Thoracic aorta (tissue), 2 donors: ENCODE measurements around the gene DNAH17. TPM values are rescaled to one million over a fixed set of nuclear protein-coding genes. Genes with fewer than 3 reads are reported as not detected.

ENCODE experiments used
- ATAC-seq: fragments of 150-250 bp; one replicate; pipeline ENCODE4 v1.8.0; 2017; ENCODE audit warnings: low read depth; ENCODE audit not compliant: insufficient number of reproducible peaks, low FRiP score
- DNase-seq: peaks from one replicate; pipeline ENCODE4 v3.0.0-alpha.2; 2020; ENCODE audit warnings: low spot score
- H3K27ac ChIP-seq, 2 donors: fragments of 200-600 bp; sonication (generic); 1 replicate in 1 of 2; 2 replicates in 1 of 2; pipeline ENCODE4 v1.5.1; 2016; ENCODE audit warnings: mild to moderate bottlenecking in 2 of 2, moderate library complexity in 2 of 2
- H3K27me3 ChIP-seq: fragments of 200-600 bp; sonication (generic); replicated peaks from 2 replicates; pipeline ENCODE4 v1.6.0; 2016; ENCODE audit warnings: mild to moderate bottlenecking; ENCODE audit not compliant: insufficient read depth
- H3K36me3 ChIP-seq: fragments of 200-600 bp; sonication (generic); one replicate; pipeline ENCODE4 v1.5.1; 2016
- H3K4me1 ChIP-seq, 2 donors: fragments of 200-600 bp; sonication (generic); 1 replicate in 1 of 2; 2 replicates in 1 of 2; pipeline versions ENCODE4 v1.5.1 to v1.6.0; 2016; ENCODE audit warnings: low read depth in 2 of 2, mild to moderate bottlenecking in 1 of 2; ENCODE audit not compliant: control insufficient read depth in 1 of 2
- H3K4me3 ChIP-seq: fragments of 200-600 bp; sonication (generic); 2 replicates; pipeline ENCODE4 v1.5.1; 2016; ENCODE audit warnings: mild to moderate bottlenecking
- H3K9me3 ChIP-seq: fragments of 200-600 bp; sonication (generic); 2 replicates; pipeline ENCODE4 v1.5.1; 2016
- total RNA-seq, 2 donors: library from RNA; depleted of rRNA; stranded (reverse); fragments of >200 nt; gene quantifications; one replicate each; pipeline versions ENCODE4 v1.1.0 to v1.2.3, GENCODE V29; 2016
- TF ChIP-seq, protein P1 (sequence below): fragments of 200-600 bp; sonication (generic); IDR thresholded peaks from one replicate; pipeline ENCODE4 v1.5.1; 2019; ENCODE audit warnings: antibody characterized with exemption

DNAH17 gene
- total RNA-seq, 2 donors from 2014 or later: 0.14 TPM

DNA sequence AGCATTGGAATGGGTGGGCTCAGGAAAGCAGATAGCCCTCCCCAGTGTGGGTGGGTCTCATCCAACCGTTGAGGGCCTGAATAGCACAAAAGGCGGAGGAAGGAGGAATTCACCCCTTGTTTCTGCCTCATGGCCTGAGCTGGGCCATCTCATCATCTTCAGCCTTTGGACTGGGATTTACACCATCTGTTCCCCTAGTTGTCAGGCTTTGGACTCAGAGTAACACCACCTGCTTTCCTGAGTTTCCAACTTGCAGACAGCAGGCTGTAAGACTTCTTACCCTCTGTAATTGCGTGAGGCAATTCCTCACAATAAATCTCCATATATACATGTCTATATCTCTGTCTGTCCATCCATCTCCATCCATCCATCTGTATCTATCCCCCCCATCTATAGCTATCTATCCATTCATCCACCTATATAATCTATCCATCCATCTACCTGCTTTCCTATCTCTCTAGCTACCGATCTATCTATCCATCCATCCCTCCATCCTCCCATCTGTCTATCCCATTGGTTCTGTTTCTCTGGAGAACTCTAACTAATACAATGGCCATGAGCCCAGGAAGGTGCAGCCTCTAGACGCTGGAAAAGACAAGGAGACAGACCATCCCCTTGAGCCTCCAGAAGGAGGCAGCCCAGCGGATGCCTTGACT lies 21.3 kb downstream of the DNAH17 start:
- no peaks in the 10 kb centered on the region for H3K27me3 ChIP-seq
- H3K36me3 ChIP-seq: no peaks in the 10 kb centered on the region
- no peak overlapping the region for H3K4me3 ChIP-seq
- DNase-seq (no peak), ATAC-seq (no peak)
- TF ChIP-seq, protein P1, sequence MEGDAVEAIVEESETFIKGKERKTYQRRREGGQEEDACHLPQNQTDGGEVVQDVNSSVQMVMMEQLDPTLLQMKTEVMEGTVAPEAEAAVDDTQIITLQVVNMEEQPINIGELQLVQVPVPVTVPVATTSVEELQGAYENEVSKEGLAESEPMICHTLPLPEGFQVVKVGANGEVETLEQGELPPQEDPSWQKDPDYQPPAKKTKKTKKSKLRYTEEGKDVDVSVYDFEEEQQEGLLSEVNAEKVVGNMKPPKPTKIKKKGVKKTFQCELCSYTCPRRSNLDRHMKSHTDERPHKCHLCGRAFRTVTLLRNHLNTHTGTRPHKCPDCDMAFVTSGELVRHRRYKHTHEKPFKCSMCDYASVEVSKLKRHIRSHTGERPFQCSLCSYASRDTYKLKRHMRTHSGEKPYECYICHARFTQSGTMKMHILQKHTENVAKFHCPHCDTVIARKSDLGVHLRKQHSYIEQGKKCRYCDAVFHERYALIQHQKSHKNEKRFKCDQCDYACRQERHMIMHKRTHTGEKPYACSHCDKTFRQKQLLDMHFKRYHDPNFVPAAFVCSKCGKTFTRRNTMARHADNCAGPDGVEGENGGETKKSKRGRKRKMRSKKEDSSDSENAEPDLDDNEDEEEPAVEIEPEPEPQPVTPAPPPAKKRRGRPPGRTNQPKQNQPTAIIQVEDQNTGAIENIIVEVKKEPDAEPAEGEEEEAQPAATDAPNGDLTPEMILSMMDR: no peak
- no peaks in the 10 kb centered on the region for H3K4me1 ChIP-seq
- H3K27ac ChIP-seq: no peak overlapping the region
- no peaks in the 10 kb centered on the region for H3K9me3 ChIP-seq

DNA sequence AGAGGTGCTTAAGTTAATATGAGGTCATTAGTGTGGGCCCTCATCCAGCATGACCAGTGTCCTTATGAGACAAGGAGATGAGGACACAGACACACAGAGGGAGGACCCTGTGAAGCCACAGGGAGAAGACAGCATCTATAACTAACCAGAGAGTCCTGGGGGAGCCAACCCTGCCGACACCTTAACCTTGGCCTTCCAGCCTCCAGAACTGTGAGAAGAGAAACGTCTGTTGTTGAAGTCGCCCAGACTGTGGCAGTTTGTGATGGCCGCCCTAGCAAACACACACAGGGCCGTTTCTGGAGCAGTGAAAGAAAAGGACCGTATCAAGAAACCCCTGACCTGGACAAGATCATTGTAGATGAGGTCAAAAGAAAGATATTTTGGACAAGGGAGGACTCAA lies 26.7 kb downstream of the DNAH17 start:
- ATAC-seq: no peak

DNA sequence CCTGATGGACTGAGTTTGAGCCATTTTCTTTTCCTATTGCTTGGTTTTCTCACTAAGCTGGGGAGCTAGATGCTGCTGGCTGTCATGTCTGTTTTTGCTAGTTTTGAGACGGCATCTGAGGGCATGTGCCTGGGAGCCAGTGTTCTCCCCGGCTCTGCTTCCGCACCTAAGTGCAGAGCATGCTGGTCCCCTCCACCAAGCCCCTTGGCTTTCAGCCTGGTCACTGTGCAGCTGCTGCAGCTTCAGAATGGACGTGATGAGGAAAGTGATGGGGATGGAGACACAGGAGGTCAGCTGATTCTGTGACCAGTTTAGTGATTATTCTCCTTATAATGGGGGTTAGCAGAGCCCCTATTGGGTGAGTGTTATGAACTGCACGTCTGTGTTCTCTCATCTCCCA lies 28.5 kb downstream of the DNAH17 start:
- Histone ChIP-seq H3K36me3 (no peaks in the 10 kb centered on the region), H3K4me1 (no peaks in the 10 kb centered on the region), H3K27ac (no peak overlapping the region), H3K4me3 (no peak overlapping the region), H3K27me3 (no peaks in the 10 kb centered on the region), H3K9me3 (no peaks in the 10 kb centered on the region)
- TF ChIP-seq, protein P1: no peak
- ATAC-seq (no peak), DNase-seq (no peak)

More for the DNA sequence above, 26.7 kb downstream of the DNAH17 start:
- H3K4me3 ChIP-seq: no peak overlapping the region
- no peaks in the 10 kb centered on the region for H3K36me3 ChIP-seq
- TF ChIP-seq, protein P1: no peak
- no peak overlapping the region for H3K27ac ChIP-seq
- H3K27me3 ChIP-seq: no peaks in the 10 kb centered on the region
- H3K4me1 ChIP-seq: no peaks in the 10 kb centered on the region
- H3K9me3 ChIP-seq: no peaks in the 10 kb centered on the region
- DNase-seq: no peak

DNA sequence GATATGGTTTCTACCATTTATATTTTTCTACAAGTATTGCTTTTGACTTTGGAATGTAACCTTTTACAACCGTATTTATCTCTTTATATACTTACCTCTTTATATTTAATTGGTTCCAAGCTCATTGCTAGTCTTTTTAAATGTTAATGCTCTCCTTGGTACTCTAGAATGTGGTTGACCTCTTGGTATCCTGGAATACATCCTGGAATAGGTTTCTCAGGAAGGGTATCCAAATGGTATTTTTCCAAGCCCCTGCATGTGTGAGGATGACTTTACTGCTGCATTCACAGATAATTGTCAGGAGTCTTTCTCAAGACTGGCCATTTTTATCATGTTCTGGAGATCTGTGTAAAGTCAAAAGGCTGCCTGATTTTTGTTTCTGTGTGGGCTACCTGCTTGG lies 30.2 kb downstream of the DNAH17 start:
- TF ChIP-seq, protein P1: no peak
- Histone ChIP-seq H3K9me3 (no peaks in the 10 kb centered on the region), H3K27me3 (no peaks in the 10 kb centered on the region), H3K27ac (no peak overlapping the region), H3K4me3 (no peak overlapping the region), H3K36me3 (no peaks in the 10 kb centered on the region), H3K4me1 (no peaks in the 10 kb centered on the region)
- no peak for DNase-seq
- ATAC-seq: no peak

DNA sequence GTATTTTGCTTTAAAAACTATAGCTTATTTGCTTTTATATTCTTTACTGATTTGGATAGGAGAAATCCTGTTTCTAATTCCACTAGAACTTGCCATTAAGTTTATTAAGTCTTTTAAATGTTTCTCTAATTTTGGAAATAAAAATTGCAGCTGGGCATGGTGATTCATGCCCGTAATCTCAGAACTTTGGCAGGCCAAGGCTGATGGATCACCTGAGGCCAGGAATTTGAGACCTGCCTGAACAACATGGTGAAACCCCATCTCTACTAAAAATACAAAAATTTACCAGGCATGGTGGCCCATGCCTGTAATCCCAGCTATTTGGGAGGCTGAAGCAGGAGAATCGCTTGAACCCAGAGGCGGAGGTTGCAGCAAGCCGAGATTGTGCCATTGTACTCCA lies 30.7 kb downstream of the DNAH17 start:
- Histone ChIP-seq H3K4me1 (no peaks in the 10 kb centered on the region), H3K4me3 (no peak overlapping the region), H3K36me3 (no peaks in the 10 kb centered on the region), H3K27me3 (no peaks in the 10 kb centered on the region), H3K9me3 (no peaks in the 10 kb centered on the region), H3K27ac (no peak overlapping the region)
- DNase-seq: no peak
- no peak for ATAC-seq
- TF ChIP-seq, protein P1: no peak
